DOHH2 (cell line): ENCODE measurements around the gene KIF7.

ENCODE experiments used
- EZH2phosphoT487 ChIP-seq: fragments of 200-600 bp; sonication (generic); IDR thresholded peaks from 2 replicates; pipeline ENCODE4 v1.6.1; 2017; ENCODE audit warnings: borderline replicate concordance, mild to moderate bottlenecking, antibody characterized with exemption, low read length, moderate library complexity, mixed read lengths
- TF ChIP-seq, protein P1 (sequence below): fragments of 200-600 bp; sonication (generic); IDR thresholded peaks from one replicate; pipeline ENCODE4 v1.5.1; 2014; ENCODE audit warnings: antibody characterized with exemption, mild to moderate bottlenecking, low read depth, low read length; ENCODE audit not compliant: poor library complexity, severe bottlenecking

DNA sequence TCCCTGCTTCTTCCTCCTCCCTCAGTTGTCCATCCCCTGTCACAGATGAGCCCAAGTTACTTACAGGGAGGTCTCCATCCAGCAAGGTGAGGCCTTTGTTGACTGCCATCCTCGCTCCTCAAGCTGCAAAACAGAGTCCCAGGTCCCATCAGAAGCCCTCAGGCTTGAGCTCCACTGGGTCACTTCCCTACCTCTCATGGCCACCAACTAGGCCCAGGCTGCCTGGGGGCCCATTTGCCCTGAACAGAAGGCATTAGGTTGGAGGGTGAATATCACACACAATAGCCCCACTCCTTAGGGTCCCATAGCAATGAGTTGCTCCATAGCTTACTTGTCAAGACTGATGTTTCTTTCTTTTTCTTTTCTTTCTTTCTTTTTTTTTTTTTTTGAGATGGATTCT lies 22.1 kb upstream of the KIF7 start:
- TF ChIP-seq, protein P1, sequence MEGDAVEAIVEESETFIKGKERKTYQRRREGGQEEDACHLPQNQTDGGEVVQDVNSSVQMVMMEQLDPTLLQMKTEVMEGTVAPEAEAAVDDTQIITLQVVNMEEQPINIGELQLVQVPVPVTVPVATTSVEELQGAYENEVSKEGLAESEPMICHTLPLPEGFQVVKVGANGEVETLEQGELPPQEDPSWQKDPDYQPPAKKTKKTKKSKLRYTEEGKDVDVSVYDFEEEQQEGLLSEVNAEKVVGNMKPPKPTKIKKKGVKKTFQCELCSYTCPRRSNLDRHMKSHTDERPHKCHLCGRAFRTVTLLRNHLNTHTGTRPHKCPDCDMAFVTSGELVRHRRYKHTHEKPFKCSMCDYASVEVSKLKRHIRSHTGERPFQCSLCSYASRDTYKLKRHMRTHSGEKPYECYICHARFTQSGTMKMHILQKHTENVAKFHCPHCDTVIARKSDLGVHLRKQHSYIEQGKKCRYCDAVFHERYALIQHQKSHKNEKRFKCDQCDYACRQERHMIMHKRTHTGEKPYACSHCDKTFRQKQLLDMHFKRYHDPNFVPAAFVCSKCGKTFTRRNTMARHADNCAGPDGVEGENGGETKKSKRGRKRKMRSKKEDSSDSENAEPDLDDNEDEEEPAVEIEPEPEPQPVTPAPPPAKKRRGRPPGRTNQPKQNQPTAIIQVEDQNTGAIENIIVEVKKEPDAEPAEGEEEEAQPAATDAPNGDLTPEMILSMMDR: no peak
- TF ChIP-seq EZH2phosphoT487: no peak
